H1 (cell line): ENCODE measurements around the gene GATAD2B. TPM values are rescaled to one million over a fixed set of nuclear protein-coding genes. Genes with fewer than 3 reads are reported as not detected.

ENCODE experiments used
- CTCF ChIA-PET: fragments of 300-600 bp; sonication (Branson Sonifier 250); formaldehyde crosslinking; loops from one replicate; lab custom pipeline; 2021; ENCODE audit not compliant: partially characterized antibody; lab: Charles Lee
- POLR2A ChIA-PET: fragments of 300-600 bp; sonication (Branson Sonifier 250); formaldehyde crosslinking; loops from one replicate; lab custom pipeline; 2021; ENCODE audit warnings: inconsistent platforms; ENCODE audit not compliant: partially characterized antibody; lab: Charles Lee
- DNase-seq, 2 experiments: peaks; one replicate each; pipeline versions ENCODE4 v3.0.0 to v3.0.0-alpha.2; 2010 to 2022; ENCODE audit warnings: low spot score in 2 of 2, low read depth in 1 of 2, mixed read lengths in 1 of 2
- FAIRE-seq: peaks from 2 replicates; lab custom pipeline; 2011; peaks lifted over from hg19 to GRCh38; lab: Jason Lieb, UNC
- H2AFZ ChIP-seq: 2 replicates; pipeline ENCODE4 v1.8.1; 2012; ENCODE audit warnings: low read length, inconsistent platforms
- H2AK5ac ChIP-seq: 2 replicates; pipeline ENCODE4 v1.6.1; 2013; ENCODE audit warnings: low read depth, low read length
- H2BK120ac ChIP-seq: replicated peaks from 2 replicates; pipeline ENCODE3; 2013; ENCODE audit warnings: low read depth, low read length, inconsistent platforms
- H2BK12ac ChIP-seq: 2 replicates; pipeline ENCODE4 v1.6.1; 2013; ENCODE audit warnings: low read depth, low read length
- H2BK15ac ChIP-seq: 2 replicates; pipeline ENCODE4 v1.6.1; 2013; ENCODE audit warnings: low read length
- H2BK20ac ChIP-seq: 2 replicates; pipeline ENCODE4 v1.6.1; 2013; ENCODE audit warnings: low read length
- H2BK5ac ChIP-seq: 2 replicates; pipeline ENCODE4 v1.6.1; 2013; ENCODE audit warnings: low read depth, low read length
- H3K14ac ChIP-seq: 2 replicates; pipeline ENCODE4 v1.6.1; 2013; ENCODE audit warnings: inconsistent platforms; ENCODE audit not compliant: insufficient read length
- H3K18ac ChIP-seq: 2 replicates; pipeline ENCODE4 v1.6.1; 2013; ENCODE audit warnings: low read length; ENCODE audit errors: extremely low read depth
- H3K23ac ChIP-seq: 2 replicates; pipeline ENCODE4 v1.6.1; 2013; ENCODE audit warnings: inconsistent platforms; ENCODE audit not compliant: insufficient read length
- H3K23me2 ChIP-seq: 2 replicates; pipeline ENCODE4 v1.6.1; 2013; ENCODE audit warnings: low read depth, low read length
- H3K27ac ChIP-seq: 2 replicates; pipeline ENCODE4 v1.6.1; 2011; ENCODE audit warnings: low read depth, low read length, inconsistent platforms
- H3K27me3 ChIP-seq, 4 experiments: replicated peaks in 1 of 4; 1 replicate in 1 of 4; 2 replicates in 3 of 4; pipeline versions ENCODE4 v1.6.1 to v1.8.1; 2011 to 2013; ENCODE audit warnings: low read length in 3 of 4, mild to moderate bottlenecking in 3 of 4, inconsistent platforms in 2 of 4, mixed read lengths in 2 of 4, moderate library complexity in 1 of 4; ENCODE audit not compliant: control insufficient read depth in 3 of 4, insufficient read depth in 3 of 4; ENCODE audit errors: extremely low read depth in 1 of 4
- H3K36me3 ChIP-seq, 4 experiments: 2 replicates each; pipeline versions ENCODE4 v1.6.1 to v1.8.1; 2011 to 2013; ENCODE audit warnings: mild to moderate bottlenecking in 4 of 4, low read length in 3 of 4, moderate library complexity in 2 of 4, control low read depth in 1 of 4, inconsistent platforms in 1 of 4; ENCODE audit not compliant: insufficient read depth in 4 of 4, control insufficient read depth in 2 of 4
- H3K4ac ChIP-seq: replicated peaks from 2 replicates; pipeline ENCODE3; 2013; ENCODE audit warnings: low read length, low read depth, mixed read lengths, inconsistent platforms; ENCODE audit not compliant: insufficient read length
- H3K4me1 ChIP-seq, 4 experiments: replicated peaks in 1 of 4; 1 replicate in 1 of 4; 2 replicates in 3 of 4; pipeline versions ENCODE4 v1.6.1 to v1.8.1; 2011 to 2013; ENCODE audit warnings: low read length in 3 of 4, inconsistent platforms in 2 of 4, mixed read lengths in 1 of 4; ENCODE audit not compliant: insufficient read depth in 4 of 4, control insufficient read depth in 3 of 4
- H3K4me2 ChIP-seq, 2 experiments: 2 replicates each; pipeline versions ENCODE4 v1.6.1 to v1.8.1; 2011 to 2013; ENCODE audit warnings: low read depth in 2 of 2, low read length in 2 of 2, control low read depth in 1 of 2, inconsistent platforms in 1 of 2, mild to moderate bottlenecking in 1 of 2; ENCODE audit not compliant: insufficient read depth in 1 of 2
- H3K4me3 ChIP-seq, 4 experiments: fragments of 200-600, 300-600 bp in 1 of 4; sonication (generic), shearing (Covaris generic), sonication (Bioruptor Twin) in 1 of 4; 2 replicates each; pipeline versions ENCODE4 v1.5.1 to v1.8.1; 2011 to 2016; ENCODE audit warnings: low read length in 4 of 4, low read depth in 3 of 4, control low read depth in 2 of 4, inconsistent platforms in 2 of 4, mild to moderate bottlenecking in 2 of 4, mixed read lengths in 1 of 4, moderate library complexity in 1 of 4; ENCODE audit not compliant: insufficient read depth in 2 of 4; ENCODE audit errors: extremely low read depth in 1 of 4
- H3K56ac ChIP-seq: replicated peaks from 2 replicates; pipeline ENCODE3; 2013; ENCODE audit warnings: low read depth, mild to moderate bottlenecking, mixed read lengths, low read length, inconsistent platforms; ENCODE audit not compliant: insufficient read length
- H3K79me1 ChIP-seq: 2 replicates; pipeline ENCODE4 v1.6.1; 2013; ENCODE audit warnings: low read depth, low read length, control low read depth
- H3K79me2 ChIP-seq, 2 experiments: 2 replicates each; pipeline versions ENCODE4 v1.6.1 to v1.8.1; 2012 to 2013; ENCODE audit warnings: low read length in 2 of 2, mild to moderate bottlenecking in 2 of 2, inconsistent platforms in 1 of 2; ENCODE audit not compliant: insufficient read depth in 2 of 2, control insufficient read depth in 1 of 2
- H3K9ac ChIP-seq, 4 experiments: replicated peaks in 1 of 4; 1 replicate in 1 of 4; 2 replicates in 3 of 4; pipeline versions ENCODE4 v1.6.1 to v1.8.1; 2011 to 2013; ENCODE audit warnings: low read depth in 3 of 4, low read length in 3 of 4, control low read depth in 2 of 4, mild to moderate bottlenecking in 2 of 4, moderate library complexity in 2 of 4, inconsistent platforms in 1 of 4; ENCODE audit errors: extremely low read depth in 1 of 4
- H3K9me3 ChIP-seq, 2 experiments: 2 replicates each; pipeline versions ENCODE4 v1.6.1 to v1.8.1; 2012 to 2013; ENCODE audit warnings: mild to moderate bottlenecking in 2 of 2, moderate library complexity in 2 of 2, control low read depth in 1 of 2, inconsistent platforms in 1 of 2, low read depth in 1 of 2, low read length in 1 of 2, mixed read lengths in 1 of 2; ENCODE audit not compliant: insufficient read depth in 2 of 2
- H4K20me1 ChIP-seq, 2 experiments: replicated peaks in 1 of 2; 2 replicates each; pipeline versions ENCODE3 to v1.8.1; 2011 to 2013; ENCODE audit warnings: inconsistent platforms in 2 of 2, low read length in 2 of 2, mild to moderate bottlenecking in 1 of 2; ENCODE audit not compliant: insufficient read depth in 2 of 2, control insufficient read depth in 1 of 2
- H4K5ac ChIP-seq: 2 replicates; pipeline ENCODE4 v1.6.1; 2013; ENCODE audit warnings: low read length, low read depth, mixed read lengths, inconsistent platforms; ENCODE audit not compliant: insufficient read length
- H4K8ac ChIP-seq: 2 replicates; pipeline ENCODE4 v1.8.0; 2013; ENCODE audit warnings: mild to moderate bottlenecking, moderate library complexity, low read length, inconsistent platforms; ENCODE audit not compliant: insufficient read depth; ENCODE audit errors: extremely low read depth
- H4K91ac ChIP-seq: replicated peaks from 2 replicates; pipeline ENCODE3; 2013; ENCODE audit warnings: low read length, mixed read lengths, inconsistent platforms; ENCODE audit not compliant: insufficient read length
- CTCF ChIP-seq, 3 experiments: IDR thresholded peaks; 1 replicate in 2 of 3; 2 replicates in 1 of 3; pipeline versions ENCODE4 v1.5.1 to v1.6.1; 2011; ENCODE audit warnings: low read length in 3 of 3, mild to moderate bottlenecking in 3 of 3, inconsistent platforms in 2 of 3, low read depth in 1 of 3, moderate library complexity in 1 of 3; ENCODE audit not compliant: insufficient read depth in 1 of 3; ENCODE audit errors: control extremely low read depth in 1 of 3
- PHF8 ChIP-seq: fragments of 200-600 bp; sonication (generic); conservative IDR thresholded peaks from 2 replicates; pipeline ENCODE4 v1.7.1; 2012; ENCODE audit warnings: low read depth, mild to moderate bottlenecking, inconsistent platforms, low read length, moderate library complexity
- SP1 ChIP-seq: IDR thresholded peaks from 2 replicates; pipeline ENCODE4 v1.6.1; 2011; ENCODE audit warnings: low read depth, low read length
- TBP ChIP-seq: IDR thresholded peaks from 2 replicates; pipeline ENCODE4 v1.6.1; 2011; ENCODE audit warnings: low read depth, low read length, improper control_type of control experiment
- WGBS, 2 experiments: shearing (Covaris generic) in 1 of 2; methylation state at CpG; one replicate each; pipeline versions ENCODE4 v1.1.6 to v1.1.7; 2013 to 2015; ENCODE audit warnings: low lambda C conversion rate in 2 of 2, mixed read lengths in 2 of 2, inconsistent platforms in 1 of 2, low coverage in 1 of 2, missing lambda C conversion rate in 1 of 2; ENCODE audit not compliant: insufficient replicate concordance in 2 of 2, insufficient coverage in 1 of 2, insufficient read length in 1 of 2; ENCODE audit errors: extremely low coverage in 1 of 2, missing lambda C conversion rate in 1 of 2; 5-methylcytosine and 5-hydroxymethylcytosine counted together
- polyA plus RNA-seq, 7 experiments: library from polyadenylated mRNA; depleted of rRNA in 3 of 7; stranded (reverse) in 5 of 7; unstranded in 2 of 7; fragments of >200 nt in 5 of 7; fragments of 200-250 nt in 2 of 7; gene quantifications; 1 replicate in 5 of 7; 2 replicates in 1 of 7; 4 replicates in 1 of 7; pipeline versions ENCODE4 v1.2.1 to v1.2.3, GENCODE V29; 2011 to 2013; ENCODE audit warnings: missing spikeins in 2 of 7, mixed read lengths in 2 of 7
- total RNA-seq: library from RNA; stranded (reverse); fragmentation: NEBNext Ultra II Directional; extraction: Animal tissue kit (Norgen Biotek cat#: 25700); gene quantifications from 2 replicates; pipeline ENCODE4 v1.2.1, GENCODE V29; 2021

The GATAD2B gene
- total and polyA plus RNA-seq, 2 of the 8 experiments (the other 6 are each of a cell fraction or from before 2014, with no cell fraction given), result 8.4 to 39.1 TPM

GRCh38 chr1:153845158-153845557 lies 77.6 kb downstream of the GATAD2B start:
- DNase-seq (no peak), FAIRE-seq (no peak)
- H3K4me3 ChIP-seq, result no peak overlapping the region
- peaks cover 0 to 3% of the 10 kb centered on the region in 2 experiments for H4K20me1 ChIP-seq
- no peak overlapping the region for H2BK20ac ChIP-seq
- no peak overlapping the region for H3K14ac ChIP-seq
- H2BK5ac ChIP-seq, result no peak overlapping the region
- no peaks in the 10 kb centered on the region for H3K4me1 ChIP-seq
- no peak overlapping the region for H4K5ac ChIP-seq
- peaks cover 0 to 22% of the 10 kb centered on the region in 2 experiments; a peak in 2 of 4 replicates for H3K79me2 ChIP-seq
- H3K79me1 ChIP-seq, result no peaks in the 10 kb centered on the region; the same call in 1 of the 2 replicates
- H3K9ac ChIP-seq, result no peak overlapping the region
- no peaks in the 10 kb centered on the region for H3K27me3 ChIP-seq
- no peak overlapping the region for H2BK15ac ChIP-seq
- H3K23ac ChIP-seq, result no peak overlapping the region
- ChIA-PET POLR2A (interaction anchor here (2.2 to 2.4 kb wide), 2 partner anchors 19 to 145 kb away, joined by 5 to 10 read pairs; partner anchors contain the start of gene RPS27), CTCF (interaction anchor here (0.6 kb wide), 2 partner anchors 18 to 192 kb away, joined by 3 to 4 read pairs; no protein-coding TSS in a partner anchor)
- H3K18ac ChIP-seq, result no peak overlapping the region
- no peak overlapping the region for H4K91ac ChIP-seq
- no peak overlapping the region for H3K4ac ChIP-seq
- H4K8ac ChIP-seq, result no peak overlapping the region
- no peak overlapping the region for H2BK12ac ChIP-seq
- H2AFZ ChIP-seq, result no peak overlapping the region
- H3K36me3 ChIP-seq, result no peaks in the 10 kb centered on the region
- TF ChIP-seq SP1 (no peak), TBP (no peak), CTCF (IDR thresholded peaks at IDR 0.05; ENCODE audit: control extremely low read depth in 1 of 3, insufficient read depth in 1 of 3, low read depth in 1 of 3, low read length in 3 of 3) (no peak), PHF8 (no peak)
- WGBS, 2 experiments, result 91% methylated on average over 3 of the region's 3 CpGs; no CpG with 5 or more reads in 1 of the 2 experiments
- no peak overlapping the region for H3K27ac ChIP-seq
- no peaks in the 10 kb centered on the region for H3K9me3 ChIP-seq
- H2BK120ac ChIP-seq, result no peak overlapping the region
- H2AK5ac ChIP-seq, result no peak overlapping the region
- no peaks in the 10 kb centered on the region for H3K23me2 ChIP-seq
- no peak overlapping the region for H3K4me2 ChIP-seq
- no peak overlapping the region for H3K56ac ChIP-seq
